GM12892 (cell line): ENCODE results near the gene MME.

ENCODE experiments used
- POLR2A ChIP-seq: IDR thresholded peaks from 2 replicates; pipeline ENCODE4 v1.6.1; 2011; ENCODE audit warnings: low read depth, low read length, control low read depth
- TAF1 ChIP-seq: IDR thresholded peaks from 2 replicates; pipeline ENCODE4 v1.6.1; 2011; ENCODE audit warnings: low read depth, mild to moderate bottlenecking, control low read depth, low read length, borderline replicate concordance

GRCh38 chr3:155101398-155101797 is 21.3 kb downstream of the MME start:
- TF ChIP-seq POLR2A, result no peak
- no peak for TF ChIP-seq TAF1
